Activated CD8-positive, alpha-beta T cell treated with anti-CD3 and anti-CD28 coated beads for 36 hours (primary cell): ENCODE measurements around the gene COL18A1. TPM values are rescaled to one million over a fixed set of nuclear protein-coding genes. Genes with fewer than 3 reads are reported as not detected.

Source experiments
- ATAC-seq: fragments of 200-7000 bp; cut with Tn5 transposase; one replicate; pipeline ENCODE4 v1.10.0; 2021; ENCODE audit warnings: mild to moderate bottlenecking, moderate library complexity
- CTCF ChIA-PET: fragments of 350-600 bp; sonication (Branson Sonifier 250); formaldehyde crosslinking; loops from one replicate; lab custom pipeline; 2021; ENCODE audit warnings: antibody characterized with exemption; lab: Charles Lee
- POLR2A ChIA-PET: fragments of 350-600 bp; sonication (Branson Sonifier 250); formaldehyde crosslinking; loops from one replicate; lab custom pipeline; 2021; ENCODE audit warnings: antibody characterized with exemption; lab: Charles Lee
- DNase-seq: peaks from one replicate; pipeline ENCODE4 v3.0.0-alpha.2; 2020
- H3K27ac Mint-ChIP-seq: one replicate; pipeline ENCODE4 v1.8.0; 2021; ENCODE audit warnings: mild to moderate bottlenecking, mixed read lengths
- H3K27me3 Mint-ChIP-seq: one replicate; pipeline ENCODE4 v1.8.0; 2021; ENCODE audit warnings: mixed read lengths
- H3K36me3 Mint-ChIP-seq: one replicate; pipeline ENCODE4 v1.8.0; 2021; ENCODE audit warnings: low read depth, mixed read lengths
- H3K4me1 Mint-ChIP-seq: one replicate; pipeline ENCODE4 v1.8.0; 2021; ENCODE audit warnings: low read depth, mixed read lengths
- H3K4me3 Mint-ChIP-seq: one replicate; pipeline ENCODE4 v1.8.0; 2021; ENCODE audit warnings: mild to moderate bottlenecking, moderate library complexity, mixed read lengths
- H3K9me3 Mint-ChIP-seq: one replicate; pipeline ENCODE4 v1.8.0; 2021; ENCODE audit warnings: mixed read lengths
- CTCF ChIP-seq: fragments of 200-600 bp; IDR thresholded peaks from one replicate; pipeline ENCODE4 v1.8.0; 2022; ENCODE audit warnings: antibody characterized with exemption, mild to moderate bottlenecking
- intact Hi-C: fragments of 100-400 bp; cut with micrococcal nuclease; formaldehyde crosslinking; loops from one replicate; pipeline ENCODE4 v1.10.0; 2022
- total RNA-seq, 2 experiments: library from RNA; stranded (reverse); gene quantifications; one replicate each; pipeline ENCODE4 v1.2.3, GENCODE V29; 2021

COL18A1 gene
- total RNA-seq, 2 experiments from 2014 or later: 9.4 to 9.7 TPM

GRCh38 chr21:45364468-45365185, 40.3 kb upstream of the COL18A1 start:
- Mint-ChIP-seq H3K27ac (no peak overlapping the region), H3K4me1 (peaks cover 7% of the 10 kb centered on the region), H3K27me3 (peaks cover 3% of the 10 kb centered on the region), H3K36me3 (no peaks in the 10 kb centered on the region), H3K9me3 (no peaks in the 10 kb centered on the region), H3K4me3 (no peak overlapping the region)
- ChIA-PET POLR2A (no interaction called here), CTCF (no interaction called here)
- intact Hi-C loops: no loop called here
- DNase-seq (no peak), ATAC-seq (no peak)
- TF ChIP-seq CTCF: no peak

- TF ChIP-seq CTCF: no peak
- H3K4me1 Mint-ChIP-seq: peaks cover 11% of the 10 kb centered on the region
- intact Hi-C loops: no loop called here
- peaks cover 3% of the 10 kb centered on the region for H3K27me3 Mint-ChIP-seq
- no peak overlapping the region for H3K27ac Mint-ChIP-seq
- H3K9me3 Mint-ChIP-seq: no peaks in the 10 kb centered on the region
- no peak overlapping the region for H3K4me3 Mint-ChIP-seq
- no peak for DNase-seq
- CTCF ChIA-PET: no interaction called here
- no peak for ATAC-seq
- no peaks in the 10 kb centered on the region for H3K36me3 Mint-ChIP-seq
- POLR2A ChIA-PET: no interaction called here
These were observed 39.8 kb upstream of the COL18A1 start for GRCh38 chr21:45365186-45365607.

- Mint-ChIP-seq H3K36me3 (no peaks in the 10 kb centered on the region), H3K4me3 (no peak overlapping the region), H3K9me3 (no peaks in the 10 kb centered on the region), H3K4me1 (peaks cover 15% of the 10 kb centered on the region), H3K27ac (no peak overlapping the region), H3K27me3 (peaks cover 5% of the 10 kb centered on the region)
- no peak for DNase-seq
- intact Hi-C loops: no loop called here
- CTCF ChIA-PET: no interaction called here
- POLR2A ChIA-PET: no interaction called here
- no peak for TF ChIP-seq CTCF
- ATAC-seq: no peak
These were observed 39.2 kb upstream of the COL18A1 start for GRCh38 chr21:45365608-45366241.

GRCh38 chr21:45366476-45366875, 38.5 kb upstream of the COL18A1 start:
- Mint-ChIP-seq H3K4me3 (no peak overlapping the region), H3K27me3 (peaks cover 5% of the 10 kb centered on the region), H3K27ac (no peak overlapping the region), H3K4me1 (peaks cover 15% of the 10 kb centered on the region), H3K36me3 (no peaks in the 10 kb centered on the region), H3K9me3 (no peaks in the 10 kb centered on the region)
- intact Hi-C loops: no loop called here
- ATAC-seq (no peak), DNase-seq (no peak)
- no peak for TF ChIP-seq CTCF
- CTCF ChIA-PET: no interaction called here
- POLR2A ChIA-PET: no interaction called here

GRCh38 chr21:45366931-45367401, 38.0 kb upstream of the COL18A1 start:
- intact Hi-C loops: no loop called here
- no peak overlapping the region for H3K27ac Mint-ChIP-seq
- no peaks in the 10 kb centered on the region for H3K9me3 Mint-ChIP-seq
- DNase-seq (no peak), ATAC-seq (no peak)
- H3K27me3 Mint-ChIP-seq: peaks cover 5% of the 10 kb centered on the region
- CTCF ChIA-PET: no interaction called here
- no peaks in the 10 kb centered on the region for H3K36me3 Mint-ChIP-seq
- TF ChIP-seq CTCF: no peak
- POLR2A ChIA-PET: no interaction called here
- peaks cover 15% of the 10 kb centered on the region for H3K4me1 Mint-ChIP-seq
- no peak overlapping the region for H3K4me3 Mint-ChIP-seq
